Lung (tissue), 12 donors: ENCODE data around the gene AGPAT1. TPM values are rescaled to one million over a fixed set of nuclear protein-coding genes. Genes with fewer than 3 reads are reported as not detected.

Experiments
- ATAC-seq: fragments of 200-7000 bp; cut with Tn5 transposase; one replicate; pipeline ENCODE4 v1.9.1; 2020; ENCODE audit warnings: moderate number of reproducible peaks; ENCODE audit not compliant: insufficient read depth, low FRiP score
- DNase-seq, 3 donors: peaks; one replicate each; pipeline ENCODE4 v3.0.0-alpha.2; 2013 to 2017
- H3K27ac ChIP-seq, 2 donors: one replicate each; pipeline ENCODE4 v1.5.1; 2013; ENCODE audit warnings: mild to moderate bottlenecking in 2 of 2, moderate library complexity in 2 of 2, control low read depth in 1 of 2, inconsistent platforms in 1 of 2, low read depth in 1 of 2, low read length in 1 of 2
- H3K27me3 ChIP-seq, 3 donors: one replicate each; pipeline ENCODE4 v1.5.1; 2013; ENCODE audit warnings: low read length in 2 of 3; ENCODE audit not compliant: control insufficient read depth in 3 of 3, insufficient read depth in 3 of 3
- H3K36me3 ChIP-seq, 4 donors: one replicate each; pipeline ENCODE4 v1.5.1; 2013; ENCODE audit warnings: low read length in 4 of 4, mild to moderate bottlenecking in 1 of 4, moderate library complexity in 1 of 4; ENCODE audit not compliant: control insufficient read depth in 4 of 4, insufficient read depth in 4 of 4
- H3K4me1 ChIP-seq, 5 donors: one replicate each; pipeline ENCODE4 v1.5.1; 2013; ENCODE audit warnings: low read length in 5 of 5, mild to moderate bottlenecking in 2 of 5, moderate library complexity in 1 of 5; ENCODE audit not compliant: control insufficient read depth in 5 of 5, insufficient read depth in 5 of 5
- H3K4me3 ChIP-seq: one replicate; pipeline ENCODE4 v1.5.1; 2013; ENCODE audit warnings: mild to moderate bottlenecking, control low read depth, moderate library complexity
- H3K9ac ChIP-seq, 2 donors: one replicate each; pipeline ENCODE4 v1.5.1; 2013; ENCODE audit warnings: low read length in 2 of 2, control low read depth in 1 of 2; ENCODE audit not compliant: insufficient read depth in 1 of 2
- H3K9me3 ChIP-seq, 4 donors: one replicate each; pipeline ENCODE4 v1.5.1; 2013; ENCODE audit warnings: low read length in 3 of 4, mild to moderate bottlenecking in 1 of 4, moderate library complexity in 1 of 4; ENCODE audit not compliant: control insufficient read depth in 4 of 4, insufficient read depth in 3 of 4
- CTCF ChIP-seq: IDR thresholded peaks from 2 replicates; pipeline ENCODE4 v1.5.1; 2012; ENCODE audit warnings: mild to moderate bottlenecking; ENCODE audit errors: control extremely low read depth, extremely low read depth
- WGBS, 2 donors: extraction: QIAGEN DNeasy Blood & Tissue Kit; methylation state at CpG; one replicate each; pipeline ENCODE4 v1.1.7; 2013; 5-methylcytosine and 5-hydroxymethylcytosine counted together
- polyA plus RNA-seq, 2 donors: library from polyadenylated mRNA; stranded (reverse); fragments of 200-250 nt; gene quantifications; one replicate each; pipeline ENCODE4 v1.2.1, GENCODE V29; 2013
- total RNA-seq, 2 donors: library from RNA; depleted of rRNA in 1 of 2; stranded (reverse); fragments of >200 nt in 1 of 2; gene quantifications; one replicate each; pipeline ENCODE4 v1.2.1, GENCODE V29; 2014 to 2021
- donor health status: control.
- donor health status: control.
- donor health status: Bipolar disorder and iron deficiency.
- donor health status: healthy.
- donor health status: DM: yes; HTN: yes; CAD: no.

Gene AGPAT1
- total and polyA plus RNA-seq, 4 donors = 24.7 to 52.6 (median 40.5) TPM

- Histone ChIP-seq H3K4me3 (no peak overlapping the region), H3K27me3 (no peaks in the 10 kb centered on the region), H3K36me3 (peaks cover 0 to 6% (median 0%) of the 10 kb centered on the region in 4 donors), H3K4me1 (peaks cover 0 to 4% (median 0%) of the 10 kb centered on the region in 5 donors), H3K9ac (no peak overlapping the region), H3K27ac (no peak overlapping the region), H3K9me3 (no peaks in the 10 kb centered on the region)
- WGBS, 2 donors = 87 to 95% methylated on average over 11 of the region's 11 CpGs
- no peak for TF ChIP-seq CTCF
- DNase-seq (no peak), ATAC-seq (no peak)
Measured at GRCh38 chr6:32216998-32217397, 41.1 kb upstream of the AGPAT1 start.

- ATAC-seq = no peak
- Histone ChIP-seq H3K4me1 (peaks cover 0 to 2% (median 0%) of the 10 kb centered on the region in 5 donors), H3K36me3 (peaks cover 0 to 4% (median 0%) of the 10 kb centered on the region in 4 donors), H3K27me3 (no peaks in the 10 kb centered on the region), H3K9ac (no peak overlapping the region), H3K27ac (no peak overlapping the region), H3K9me3 (no peaks in the 10 kb centered on the region), H3K4me3 (no peak overlapping the region)
- DNase-seq = no peak
- no peak for TF ChIP-seq CTCF
- WGBS, 2 donors = 86 to 89% methylated on average over 10 of the region's 10 CpGs
Measured at GRCh38 chr6:32216285-32216684, 40.4 kb upstream of the AGPAT1 start.

GRCh38 chr6:32215617-32216016 is 39.7 kb upstream of the AGPAT1 start:
- Histone ChIP-seq H3K36me3 (peaks cover 0 to 2% (median 0%) of the 10 kb centered on the region in 4 donors), H3K4me1 (no peaks in the 10 kb centered on the region), H3K27me3 (no peaks in the 10 kb centered on the region), H3K9me3 (no peaks in the 10 kb centered on the region), H3K27ac (no peak overlapping the region), H3K4me3 (no peak overlapping the region), H3K9ac (no peak overlapping the region)
- DNase-seq (no peak), ATAC-seq (no peak)
- TF ChIP-seq CTCF = no peak
- 96 to 97% methylated on average over 4 of the region's 4 CpGs for WGBS, 2 donors

DNA sequence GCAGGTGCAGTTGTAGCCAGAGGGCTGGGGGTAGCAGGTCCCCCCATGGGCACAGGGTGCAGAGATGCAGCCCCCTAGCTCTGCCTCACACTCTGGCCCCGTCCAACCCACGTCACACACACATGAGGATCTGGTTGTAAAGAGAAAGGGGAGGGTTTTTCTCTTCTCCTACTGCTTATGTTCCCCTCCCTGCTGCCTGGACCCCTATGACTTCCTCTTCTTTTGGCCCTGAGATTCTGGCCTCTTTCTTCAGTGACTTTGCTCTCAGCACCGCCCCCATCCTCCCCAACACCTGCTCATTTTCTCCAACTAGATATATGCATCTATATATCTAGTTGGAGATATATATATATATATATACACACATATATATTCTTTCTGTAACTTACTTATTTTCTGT is 38.2 kb upstream of the AGPAT1 start:
- WGBS, 2 donors = 53 to 67% methylated on average over 3 of the region's 3 CpGs
- H3K36me3 ChIP-seq = peaks cover 0 to 2% (median 0%) of the 10 kb centered on the region in 4 donors
- no peak overlapping the region for H3K27ac ChIP-seq
- TF ChIP-seq CTCF = no peak
- no peaks in the 10 kb centered on the region for H3K4me1 ChIP-seq
- DNase-seq (no peak), ATAC-seq (no peak)
- no peak overlapping the region for H3K4me3 ChIP-seq
- H3K9ac ChIP-seq = no peak overlapping the region
- H3K9me3 ChIP-seq = no peaks in the 10 kb centered on the region
- no peaks in the 10 kb centered on the region for H3K27me3 ChIP-seq
